ENCODE data around the gene AQP1.

The AQP1 gene

GRCh38 chr7:30924624-30925023 lies 13.0 kb downstream of the AQP1 start:
- FAIRE-seq, result no peak
- TF ChIP-seq POLR2A (IDR thresholded peaks at IDR 0.05; ENCODE audit: low read depth, low read length), result no peak
- DNase-seq (ENCODE audit: insufficient read length, low spot score), result no peak

- TF ChIP-seq POLR2A (IDR thresholded peaks at IDR 0.05; ENCODE audit: low read depth, low read length), result no peak
- DNase-seq (ENCODE audit: insufficient read length, low spot score) (no peak), FAIRE-seq (no peak)
Measured at GRCh38 chr7:30925117-30925516, 13.5 kb downstream of the AQP1 start.

- DNase-seq (ENCODE audit: insufficient read length, low spot score) (no peak), FAIRE-seq (no peak)
- TF ChIP-seq POLR2A (IDR thresholded peaks at IDR 0.05; ENCODE audit: low read depth, low read length), result no peak
Measured at GRCh38 chr7:30925913-30926312, 14.3 kb downstream of the AQP1 start.

- DNase-seq (ENCODE audit: insufficient read length, low spot score), result no peak
- FAIRE-seq, result no peak
- TF ChIP-seq POLR2A (IDR thresholded peaks at IDR 0.05; ENCODE audit: low read depth, low read length), result no peak
Measured at GRCh38 chr7:30926313-30926712, 14.7 kb downstream of the AQP1 start.

GRCh38 chr7:30927040-30927439 lies 15.4 kb downstream of the AQP1 start:
- DNase-seq (ENCODE audit: insufficient read length, low spot score) (no peak), FAIRE-seq (no peak)
- no peak for TF ChIP-seq POLR2A (IDR thresholded peaks at IDR 0.05; ENCODE audit: low read depth, low read length)

GRCh38 chr7:30927559-30927958 lies 15.9 kb downstream of the AQP1 start:
- DNase-seq (ENCODE audit: insufficient read length, low spot score) (peak; percentile 1), FAIRE-seq (no peak)
- TF ChIP-seq POLR2A (IDR thresholded peaks at IDR 0.05; ENCODE audit: low read depth, low read length), result no peak

- FAIRE-seq, result no peak
- DNase-seq (ENCODE audit: insufficient read length, low spot score), result no peak
- TF ChIP-seq POLR2A (IDR thresholded peaks at IDR 0.05; ENCODE audit: low read depth, low read length), result no peak
Measured at GRCh38 chr7:30928254-30928872, 16.7 kb downstream of the AQP1 start.

- no peak for FAIRE-seq
- TF ChIP-seq POLR2A (IDR thresholded peaks at IDR 0.05; ENCODE audit: low read depth, low read length), result no peak
- DNase-seq (ENCODE audit: insufficient read length, low spot score), result peak; percentile 2
Measured at GRCh38 chr7:30929686-30930085, 18.0 kb downstream of the AQP1 start.

- TF ChIP-seq POLR2A (IDR thresholded peaks at IDR 0.05; ENCODE audit: low read depth, low read length), result no peak
- FAIRE-seq (no peak), DNase-seq (ENCODE audit: insufficient read length, low spot score) (no peak)
Measured at GRCh38 chr7:30930621-30931020, 19.0 kb downstream of the AQP1 start.

GRCh38 chr7:30931161-30931928 lies 19.7 kb downstream of the AQP1 start:
- DNase-seq (ENCODE audit: insufficient read length, low spot score), result peak; percentile 6
- TF ChIP-seq POLR2A (IDR thresholded peaks at IDR 0.05; ENCODE audit: low read depth, low read length), result no peak
- no peak for FAIRE-seq

- no peak for TF ChIP-seq POLR2A (IDR thresholded peaks at IDR 0.05; ENCODE audit: low read depth, low read length)
- FAIRE-seq (no peak), DNase-seq (ENCODE audit: insufficient read length, low spot score) (no peak)
Measured at GRCh38 chr7:30931929-30932540, 20.4 kb downstream of the AQP1 start.

- FAIRE-seq (no peak), DNase-seq (ENCODE audit: insufficient read length, low spot score) (peak; percentile 4)
- TF ChIP-seq POLR2A (IDR thresholded peaks at IDR 0.05; ENCODE audit: low read depth, low read length), result no peak
Measured at GRCh38 chr7:30932562-30932961, 20.9 kb downstream of the AQP1 start.

GRCh38 chr7:30933124-30933974 lies 21.7 kb downstream of the AQP1 start:
- TF ChIP-seq POLR2A (IDR thresholded peaks at IDR 0.05; ENCODE audit: low read depth, low read length), result no peak
- FAIRE-seq (no peak), DNase-seq (ENCODE audit: insufficient read length, low spot score) (peak; percentile 1)

- TF ChIP-seq POLR2A (IDR thresholded peaks at IDR 0.05; ENCODE audit: low read depth, low read length), result no peak
- DNase-seq (ENCODE audit: insufficient read length, low spot score) (peak; percentile 4), FAIRE-seq (no peak)
Measured at GRCh38 chr7:30934225-30934624, 22.6 kb downstream of the AQP1 start.

Measured in H54 (cell line).